Suprapubic skin (tissue), 4 donors: Measurements from ENCODE around the gene PC.
"Not testable (repeated sequence)": the region's sequence is repeated elsewhere in the genome, so short reads cannot be mapped to it uniquely, and the experiment has no call there.

ENCODE experiments used
- CTCF ChIP-seq, 2 donors: fragments of 200-600 bp in 1 of 2; fragments of 450-650 bp in 1 of 2; sonication (generic) in 1 of 2; IDR thresholded peaks; one replicate each; pipeline ENCODE4 v1.5.1; 2016 to 2019; ENCODE audit warnings: antibody characterized with exemption in 2 of 2, mild to moderate bottlenecking in 1 of 2, moderate library complexity in 1 of 2
- EP300 ChIP-seq: sonication (generic); formaldehyde crosslinking; IDR thresholded peaks from one replicate; pipeline ENCODE4 v1.6.1; 2017; ENCODE audit warnings: antibody characterized with exemption
- POLR2A ChIP-seq, 2 donors: fragments of 450-650 bp; IDR thresholded peaks; one replicate each; pipeline ENCODE4 v1.6.1; 2017; ENCODE audit warnings: antibody characterized with exemption in 2 of 2, mild to moderate bottlenecking in 2 of 2, moderate library complexity in 2 of 2
- POLR2AphosphoS5 ChIP-seq, 3 donors: sonication (generic); formaldehyde crosslinking; IDR thresholded peaks; one replicate each; pipeline ENCODE4 v1.6.1; 2017; ENCODE audit warnings: antibody characterized with exemption in 3 of 3

- not testable (repeated sequence) for TF ChIP-seq POLR2A (IDR thresholded peaks at IDR 0.05); EP300; CTCF (IDR thresholded peaks at IDR 0.05); POLR2AphosphoS5 (IDR thresholded peaks at IDR 0.05)
These were observed 30.6 kb upstream of the PC start for GRCh38 chr11:66988741-66989140.
